Measurements from ENCODE around the gene E2F4. TPM values are rescaled to one million over a fixed set of nuclear protein-coding genes. Genes with fewer than 3 reads are reported as not detected.

Gene E2F4
- total RNA-seq, 1 donor from 2014 or later, result 34.8 TPM

DNA sequence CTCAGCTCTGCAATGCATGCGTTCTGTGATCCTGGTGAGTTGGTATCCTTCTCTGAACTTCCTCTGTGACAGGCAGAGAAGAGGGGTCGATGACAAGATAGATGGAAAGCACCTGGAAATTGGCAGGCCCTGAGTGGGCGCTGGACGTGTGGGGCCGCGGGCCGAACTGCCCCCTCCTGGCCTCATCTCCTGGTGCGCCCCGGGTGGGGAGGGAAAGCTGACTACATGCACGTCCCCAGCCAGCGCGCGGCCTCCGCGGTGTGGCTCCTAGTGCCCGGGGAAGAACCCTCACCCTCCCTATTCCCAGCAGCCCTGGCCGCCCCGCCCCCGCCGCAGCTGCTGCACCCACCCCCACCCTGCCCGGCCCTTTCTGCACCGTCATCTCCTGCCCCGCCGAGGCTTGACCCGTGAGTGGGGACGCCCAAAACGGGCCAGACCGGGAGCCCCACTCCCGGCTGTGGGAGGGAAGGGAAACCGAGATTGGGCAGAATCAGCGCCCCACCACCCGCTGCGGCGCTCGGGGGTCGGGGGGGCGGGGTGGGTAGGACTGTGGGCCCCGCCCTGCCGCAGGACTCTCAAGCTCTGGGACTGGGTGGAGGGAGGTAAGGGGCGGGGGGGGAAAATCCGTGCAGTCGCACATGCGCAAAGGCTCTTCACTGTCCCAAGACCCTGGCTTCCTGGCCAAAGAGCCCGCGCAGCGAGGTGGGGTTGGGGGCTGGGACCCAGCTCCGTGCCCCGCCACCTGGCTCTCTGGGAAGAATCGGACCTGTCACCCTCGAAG lies 21.6 kb upstream of the E2F4 start, which contains the start of gene NOL3:
NOL3 (plus strand) TSS at position 371 of the 781 bp plus-strand sequence.
- intact Hi-C loops (cut with DNase I), result no loop called here
- DNase-seq (peak; percentile 93), ATAC-seq (ENCODE audit: poor library complexity) (peak; percentile 76)

DNA sequence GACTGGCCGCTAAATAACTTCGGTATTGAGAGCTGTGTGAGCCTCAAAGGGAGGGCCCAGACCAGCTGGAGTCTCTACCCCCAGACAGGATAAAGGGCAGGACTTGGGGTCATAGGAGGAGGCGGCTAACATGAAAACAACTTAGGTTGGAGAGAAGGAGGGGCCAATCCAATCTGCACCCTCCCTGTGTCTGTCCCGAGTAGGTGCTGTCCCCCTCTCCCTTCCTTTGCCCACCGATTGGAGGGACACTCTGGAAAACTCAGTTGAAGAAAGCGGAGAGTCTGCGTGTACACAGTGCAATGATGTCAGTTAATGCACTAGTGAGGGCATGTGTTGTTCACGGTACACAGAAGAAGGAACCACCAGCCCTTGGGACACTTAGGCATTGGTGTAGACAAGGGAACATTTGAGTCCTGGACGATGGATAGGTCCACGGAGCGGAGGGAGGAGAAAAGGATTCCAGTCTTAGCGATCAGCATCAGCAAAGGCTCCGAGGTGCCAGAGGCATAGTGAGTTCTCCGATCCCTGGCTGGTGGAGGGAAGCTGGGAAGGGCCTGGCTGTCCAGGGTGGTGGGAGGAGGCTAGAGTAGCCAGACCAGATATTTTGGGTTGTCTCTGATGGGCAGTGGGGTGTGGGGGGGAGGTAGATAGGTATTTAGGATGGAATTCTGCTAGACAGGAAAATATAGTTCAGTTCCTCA lies 20.9 kb upstream of the E2F4 start:
- intact Hi-C loops (cut with DNase I), result no loop called here
- DNase-seq, result no peak
- peak; percentile 12 for ATAC-seq (ENCODE audit: poor library complexity)

DNA sequence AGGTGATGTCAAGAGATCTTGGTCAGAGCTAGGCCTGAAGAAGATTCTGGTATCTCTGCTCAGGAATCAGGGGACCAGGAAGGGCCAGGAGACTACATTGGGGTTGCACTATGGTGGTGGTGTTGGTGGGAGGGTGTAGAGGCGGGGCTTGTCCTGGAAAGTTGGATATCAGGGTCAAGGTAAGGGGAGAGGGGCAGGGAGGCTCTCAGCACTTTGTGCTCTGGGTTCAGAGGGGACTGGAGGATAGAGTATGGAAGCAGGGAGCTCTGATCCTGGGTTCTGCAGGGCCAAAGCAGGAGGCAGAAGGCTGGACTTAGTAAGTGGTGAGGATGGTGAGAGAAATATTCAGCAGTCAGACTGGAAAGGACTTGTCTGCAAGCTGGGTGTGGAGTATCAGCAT lies 18.6 kb upstream of the E2F4 start:
- intact Hi-C loops (cut with DNase I), result no loop called here
- DNase-seq (no peak), ATAC-seq (ENCODE audit: poor library complexity) (no peak)

DNA sequence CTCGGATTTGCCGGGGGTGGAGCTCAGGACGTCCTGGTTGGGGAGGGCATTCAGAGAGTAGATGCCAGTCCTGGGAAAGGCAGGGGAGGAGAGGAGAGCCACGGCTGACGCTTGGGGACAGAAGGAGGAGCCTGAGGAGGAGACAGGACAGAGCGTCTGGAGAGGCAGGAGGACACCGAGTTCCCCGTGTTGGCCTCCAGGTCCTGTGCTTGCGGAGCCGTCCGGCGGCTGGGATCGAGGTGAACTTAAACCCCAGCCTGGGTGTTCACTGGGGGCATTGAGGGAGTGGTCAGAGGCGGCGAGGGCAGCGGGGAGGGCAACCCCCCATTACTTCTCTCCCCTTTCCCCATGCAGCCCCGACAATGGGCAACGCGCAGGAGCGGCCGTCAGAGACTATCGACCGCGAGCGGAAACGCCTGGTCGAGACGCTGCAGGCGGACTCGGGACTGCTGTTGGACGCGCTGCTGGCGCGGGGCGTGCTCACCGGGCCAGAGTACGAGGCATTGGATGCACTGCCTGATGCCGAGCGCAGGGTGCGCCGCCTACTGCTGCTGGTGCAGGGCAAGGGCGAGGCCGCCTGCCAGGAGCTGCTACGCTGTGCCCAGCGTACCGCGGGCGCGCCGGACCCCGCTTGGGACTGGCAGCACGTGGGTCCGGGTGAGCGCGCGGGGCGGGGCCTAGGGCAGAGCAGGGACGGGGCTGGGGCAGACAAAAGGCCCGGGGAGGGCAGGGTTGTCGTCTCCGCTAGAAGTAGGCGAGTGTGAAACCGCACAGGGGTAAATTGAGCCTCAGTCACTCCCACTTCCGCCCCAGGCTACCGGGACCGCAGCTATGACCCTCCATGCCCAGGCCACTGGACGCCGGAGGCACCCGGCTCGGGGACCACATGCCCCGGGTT lies 17.9 kb upstream of the E2F4 start:
- intact Hi-C loops (cut with DNase I), result no loop called here
- ATAC-seq (ENCODE audit: poor library complexity) (peak; percentile 70), DNase-seq (peak; percentile 94)

DNA sequence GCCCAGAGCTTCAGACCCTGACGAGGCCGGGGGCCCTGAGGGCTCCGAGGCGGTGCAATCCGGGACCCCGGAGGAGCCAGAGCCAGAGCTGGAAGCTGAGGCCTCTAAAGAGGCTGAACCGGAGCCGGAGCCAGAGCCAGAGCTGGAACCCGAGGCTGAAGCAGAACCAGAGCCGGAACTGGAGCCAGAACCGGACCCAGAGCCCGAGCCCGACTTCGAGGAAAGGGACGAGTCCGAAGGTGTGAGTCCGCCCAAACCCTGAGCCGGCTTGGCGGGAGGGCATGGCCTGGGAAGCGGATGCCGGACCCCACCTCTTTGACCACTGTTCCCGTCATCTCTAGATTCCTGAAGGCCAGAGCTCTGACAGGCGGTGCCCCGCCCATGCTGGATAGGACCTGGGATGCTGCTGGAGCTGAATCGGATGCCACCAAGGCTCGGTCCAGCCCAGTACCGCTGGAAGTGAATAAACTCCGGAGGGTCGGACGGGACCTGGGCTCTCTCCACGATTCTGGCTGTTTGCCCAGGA lies 17.2 kb upstream of the E2F4 start:
- DNase-seq, result no peak
- intact Hi-C loops (cut with DNase I), result no loop called here
- ATAC-seq (ENCODE audit: poor library complexity), result no peak

DNA sequence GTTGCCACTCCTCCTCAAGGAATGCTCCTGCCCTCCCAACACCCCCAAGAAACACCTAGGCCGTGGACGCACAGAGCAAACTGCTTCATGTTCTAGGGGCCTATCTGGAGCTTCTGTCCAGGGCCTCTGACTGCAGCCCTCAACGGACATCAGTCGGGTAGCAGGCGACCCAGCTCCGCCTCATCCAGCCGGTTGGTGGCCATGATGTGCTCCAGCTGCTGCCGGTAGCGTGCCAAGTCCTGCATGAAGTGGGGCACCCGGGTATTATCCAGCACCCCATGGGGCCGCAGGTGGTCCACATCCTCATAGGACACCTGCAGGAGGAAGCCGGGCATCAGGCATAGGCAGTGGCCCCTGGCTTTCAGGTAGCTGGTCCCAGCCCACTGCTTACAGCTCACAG lies 15.3 kb upstream of the E2F4 start:
- intact Hi-C loops (cut with DNase I), result no loop called here
- DNase-seq, result no peak
- no peak for ATAC-seq (ENCODE audit: poor library complexity)

DNA sequence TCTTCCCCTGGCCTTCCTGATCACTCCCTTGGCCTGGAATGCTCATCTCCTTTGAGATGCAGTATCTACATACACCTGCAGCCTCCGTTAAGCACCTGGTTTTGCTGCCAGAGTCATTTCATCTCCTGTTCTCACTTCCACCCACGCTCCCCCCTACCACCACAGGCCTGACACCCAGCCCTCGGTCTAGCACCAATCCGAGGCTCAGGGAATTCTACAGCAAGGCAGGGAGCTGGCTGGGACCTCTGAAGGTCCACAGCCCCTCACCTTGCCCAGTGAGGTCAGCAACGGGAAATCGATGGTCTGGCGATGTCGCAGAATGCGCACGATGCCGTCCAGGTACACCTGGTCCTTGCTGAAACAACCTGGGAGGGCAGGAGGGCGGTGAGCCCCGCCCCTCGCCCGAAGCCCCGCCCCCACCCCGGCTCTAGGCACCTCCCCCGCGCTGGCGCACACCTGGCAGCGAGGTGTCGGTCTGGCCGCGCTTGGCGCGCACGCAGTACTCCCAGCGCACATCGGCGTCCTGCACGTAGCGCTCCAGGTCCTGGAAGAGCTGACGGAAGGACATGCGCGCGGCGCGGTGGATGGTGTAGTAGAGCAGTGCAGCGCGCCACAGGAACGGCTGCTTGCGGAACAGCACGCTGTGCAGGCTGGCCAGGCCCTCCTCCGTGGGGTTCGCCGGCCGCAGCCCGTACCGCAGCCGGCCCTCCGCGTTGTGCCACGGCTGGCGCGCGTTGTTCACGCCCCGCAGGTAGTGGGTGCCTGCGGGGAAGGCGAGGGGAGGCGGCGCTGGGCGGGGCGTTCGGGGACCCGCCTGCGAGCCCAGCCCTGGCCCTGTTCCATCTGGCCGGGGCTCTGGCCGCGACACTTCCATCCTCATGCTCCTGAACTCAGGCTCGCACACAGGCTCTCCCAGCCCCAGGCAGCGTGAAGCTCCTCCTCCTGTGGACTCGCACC lies 13.9 kb upstream of the E2F4 start:
- DNase-seq, result peak; percentile 73
- intact Hi-C loops (cut with DNase I), result no loop called here
- ATAC-seq (ENCODE audit: poor library complexity), result peak; percentile 48

DNA sequence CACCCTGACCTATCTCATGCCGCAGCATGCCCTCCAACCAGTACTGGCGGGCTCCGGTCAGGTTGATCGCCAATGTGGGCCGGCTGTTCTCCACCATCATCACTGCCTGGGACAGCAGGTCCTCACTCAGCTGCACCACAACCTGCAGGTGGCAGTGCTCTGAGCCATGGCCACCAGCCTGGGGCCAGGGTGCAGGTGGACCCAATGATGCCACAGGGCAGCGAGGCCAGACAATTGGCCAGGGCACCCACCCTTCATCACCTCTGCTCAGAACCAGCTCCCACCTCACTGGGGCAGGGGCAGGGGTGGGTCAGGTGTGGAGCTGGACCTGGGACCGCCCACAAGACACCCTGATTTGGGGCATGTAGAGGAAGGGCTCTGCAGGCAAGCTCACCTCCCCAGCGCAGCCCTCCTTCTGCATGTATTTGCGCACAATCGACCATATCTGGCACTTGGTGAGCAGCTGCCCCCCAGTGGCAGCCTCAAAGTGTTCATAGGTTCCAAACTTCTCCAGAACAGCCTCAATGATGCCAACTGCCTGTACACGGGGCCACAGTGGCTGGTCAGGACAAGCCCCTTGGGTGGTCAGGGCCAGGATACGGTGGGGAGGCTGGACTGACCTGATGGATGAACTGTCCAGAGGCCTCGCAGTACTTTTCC lies 12.4 kb upstream of the E2F4 start:
- intact Hi-C loops (cut with DNase I), result no loop called here
- DNase-seq (no peak), ATAC-seq (ENCODE audit: poor library complexity) (no peak)

DNA sequence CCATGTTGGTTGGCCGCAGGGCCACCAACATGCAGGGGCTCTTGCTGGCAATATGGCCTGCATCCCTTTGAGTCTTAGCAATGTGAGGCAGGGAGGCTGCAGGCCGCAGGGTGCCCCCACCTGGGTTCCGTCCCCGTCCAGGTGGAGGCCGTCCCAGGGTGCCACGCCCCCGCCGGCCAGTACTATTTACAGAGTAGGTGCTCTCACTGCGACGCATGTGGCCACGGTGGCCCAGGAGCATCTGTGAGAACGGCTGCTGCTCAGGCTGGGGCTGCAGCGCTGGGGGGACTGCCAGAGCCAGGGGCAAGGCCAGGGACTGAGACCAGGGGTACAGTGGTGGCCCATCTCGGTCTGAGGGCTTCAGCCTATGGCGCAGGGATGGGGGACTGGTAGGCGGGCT lies 11.8 kb upstream of the E2F4 start:
- intact Hi-C loops (cut with DNase I), result no loop called here
- DNase-seq (no peak), ATAC-seq (ENCODE audit: poor library complexity) (no peak)

DNA sequence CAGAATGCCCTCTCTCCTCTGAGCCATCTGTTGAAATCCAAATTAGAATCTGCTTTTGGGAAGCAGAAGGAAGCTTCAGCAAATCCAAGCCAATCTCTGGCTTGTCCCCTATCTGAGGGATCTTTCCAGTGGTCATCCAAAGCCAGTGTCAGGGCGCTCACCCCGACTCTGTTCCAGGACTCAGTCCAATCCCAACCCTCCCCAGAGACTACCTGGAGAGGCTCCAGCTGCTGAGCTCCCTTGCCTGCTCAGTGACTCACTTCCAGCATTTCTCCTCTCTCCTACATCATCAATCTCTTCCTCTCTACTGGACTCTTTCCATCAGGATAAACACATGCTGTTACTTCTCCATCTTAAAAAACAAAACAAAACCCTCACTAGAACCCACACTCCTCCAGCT lies 10.6 kb upstream of the E2F4 start:
- DNase-seq (no peak), ATAC-seq (ENCODE audit: poor library complexity) (no peak)
- intact Hi-C loops (cut with DNase I), result no loop called here

DNA sequence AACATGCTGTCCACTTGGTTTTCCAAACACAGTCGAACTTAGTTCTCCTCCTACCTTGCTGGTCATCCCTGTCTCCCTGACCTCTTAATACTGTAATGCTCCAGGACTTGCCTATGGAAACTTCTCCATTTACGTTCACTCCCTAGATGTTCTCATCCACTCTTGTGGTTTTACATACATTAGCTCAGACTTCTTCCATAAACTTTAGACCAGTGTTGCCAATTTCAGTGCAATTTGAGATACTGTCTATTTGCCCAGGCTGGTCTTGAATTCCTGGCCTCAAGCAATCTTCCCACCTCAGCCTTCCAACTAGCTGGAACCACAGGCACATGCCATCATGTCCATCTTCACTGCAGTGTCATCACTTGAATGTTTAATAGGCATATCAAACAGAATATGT lies 9.7 kb upstream of the E2F4 start:
- intact Hi-C loops (cut with DNase I), result no loop called here
- ATAC-seq (ENCODE audit: poor library complexity), result no peak
- DNase-seq, result no peak

DNA sequence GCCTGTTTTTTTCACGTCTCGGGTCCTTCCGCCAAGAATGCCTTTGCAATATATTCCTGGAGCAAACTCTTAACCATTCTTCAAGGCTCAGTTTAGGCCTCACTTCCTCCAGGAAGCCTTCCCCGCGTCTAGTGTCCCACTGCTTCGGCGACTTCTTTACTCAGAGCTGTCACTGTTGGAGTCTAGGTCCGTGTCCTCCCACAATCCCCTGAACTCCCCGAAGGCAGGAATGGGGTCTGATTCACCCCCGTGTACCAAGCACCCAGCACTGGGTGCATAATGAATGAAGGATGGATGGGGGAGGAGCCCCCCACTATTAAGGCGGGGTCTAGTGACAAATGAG lies 8.7 kb upstream of the E2F4 start:
- no peak for DNase-seq

DNA sequence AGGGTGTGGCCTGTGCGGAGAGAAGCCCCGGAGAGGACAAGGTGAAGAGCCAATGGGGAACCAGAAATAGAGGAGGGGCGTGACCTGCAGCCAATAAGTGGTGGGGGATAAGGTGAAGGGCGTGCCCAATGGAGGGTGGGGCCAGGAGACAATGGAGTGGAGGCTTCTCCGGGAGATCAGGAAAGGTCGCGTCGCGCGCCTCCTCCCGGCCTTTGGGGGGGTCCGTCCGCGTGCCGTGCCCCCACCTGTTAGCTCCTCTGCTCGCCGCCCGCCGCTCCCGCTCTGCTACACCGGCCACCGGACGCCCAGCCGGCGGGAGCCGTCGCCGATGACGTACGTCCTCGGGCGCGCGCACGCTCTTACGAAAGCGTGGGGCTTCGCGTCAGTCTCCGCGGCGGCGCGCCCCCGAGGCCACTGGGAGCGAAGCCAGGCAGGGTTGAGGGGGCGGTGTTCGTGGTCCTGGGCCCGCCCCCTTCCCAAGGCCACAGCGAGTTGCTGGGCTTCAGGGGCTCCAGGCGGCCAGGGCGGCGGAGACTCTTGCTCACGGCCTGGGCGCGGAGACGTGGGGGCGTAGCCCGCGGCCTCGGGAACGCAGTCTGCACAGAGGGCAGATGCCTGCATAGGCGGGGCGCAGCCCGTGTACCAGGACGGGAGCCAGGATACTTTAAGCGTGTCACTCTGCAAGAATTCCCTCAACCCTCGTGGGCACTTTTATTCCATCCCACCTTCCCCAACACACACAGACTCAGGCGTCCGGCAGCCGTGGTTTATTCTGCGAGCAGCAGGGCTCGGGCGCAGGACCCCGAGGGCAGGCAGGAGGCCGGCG lies 8.1 kb upstream of the E2F4 start, which contains the start of gene MATCAP1:
MATCAP1 (minus strand) TSS at position 337 of the 826 bp plus-strand sequence. CDS start 3,353 bp downstream, outside the sequence.
- DNase-seq, result peak; percentile 95
- intact Hi-C loops (cut with DNase I), result loop anchor here (2.0 kb wide), 1 partner anchor 207 kb away; no protein-coding TSS in a partner anchor

More for the DNA sequence above, 8.7 kb upstream of the E2F4 start:
- ATAC-seq (ENCODE audit: poor library complexity), result no peak
- intact Hi-C loops (cut with DNase I), result no loop called here

DNA sequence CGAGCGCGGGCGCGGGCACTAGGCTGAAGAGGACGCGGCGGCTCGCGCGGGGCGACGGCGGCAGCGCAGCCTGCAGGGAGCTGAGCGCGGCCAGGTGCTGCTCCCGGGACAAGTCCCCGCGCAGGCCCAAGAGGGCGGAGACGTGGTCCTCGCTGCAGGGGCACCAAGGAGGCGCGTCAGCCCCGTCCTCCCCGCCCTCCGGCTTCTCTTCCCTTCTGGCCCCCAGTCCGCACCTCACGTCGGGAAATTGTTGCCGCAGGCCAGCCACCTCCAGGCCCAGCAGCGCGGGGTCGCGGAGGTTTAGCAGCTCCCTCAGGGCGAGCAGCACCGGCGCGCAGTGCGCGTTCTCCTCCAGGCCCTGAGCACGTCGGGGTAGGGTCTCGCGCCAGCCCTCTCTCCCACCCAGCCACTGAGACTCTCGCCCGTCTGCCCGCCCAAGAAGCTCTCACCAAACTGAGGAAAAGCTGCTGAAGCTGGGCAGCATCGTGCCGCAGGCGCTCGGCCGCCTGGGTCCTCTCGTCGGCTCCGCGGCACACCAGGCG lies 7.4 kb upstream of the E2F4 start:
- DNase-seq (no peak), ATAC-seq (ENCODE audit: poor library complexity) (peak; percentile 29)
- intact Hi-C loops (cut with DNase I), result loop anchor here (2.0 kb wide), 1 partner anchor 208 kb away; no protein-coding TSS in a partner anchor

More for the DNA sequence above, 8.1 kb upstream of the E2F4 start, which contains the start of gene MATCAP1:
- ATAC-seq (ENCODE audit: poor library complexity), result peak; percentile 94

DNA sequence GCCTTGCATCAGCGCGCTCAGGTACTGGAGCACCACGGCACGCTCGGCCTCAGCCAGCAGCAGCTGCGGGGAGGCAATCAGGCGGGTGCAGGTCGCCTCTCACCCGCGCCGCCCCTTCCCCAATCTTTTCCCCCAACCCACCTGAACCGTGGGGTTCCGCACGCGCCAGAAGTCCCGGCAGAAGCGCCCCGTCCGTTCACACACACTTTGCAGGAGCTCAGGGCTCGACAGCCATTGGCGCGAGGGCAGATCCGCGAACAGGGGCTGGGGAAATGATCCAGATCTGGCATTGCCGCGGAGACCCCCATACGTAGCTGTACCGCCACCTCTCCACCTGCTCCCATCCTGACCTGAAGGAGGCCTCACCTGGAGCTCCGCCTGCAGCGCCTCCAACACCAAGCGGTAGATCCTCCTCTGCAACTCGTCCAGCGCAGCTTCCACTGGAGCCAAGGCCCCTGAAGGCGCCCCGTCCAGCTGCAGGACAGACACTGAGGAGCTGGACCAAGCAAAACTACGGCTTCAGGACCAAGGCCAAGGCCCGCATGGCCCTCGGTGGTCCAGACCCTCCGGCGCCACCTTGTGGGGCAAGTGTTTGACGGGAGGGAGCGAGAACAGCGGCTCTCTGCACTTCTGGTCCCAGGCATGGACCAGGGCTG lies 6.8 kb upstream of the E2F4 start:
- intact Hi-C loops (cut with DNase I), result loop anchor here (2.0 kb wide), 1 partner anchor 208 kb away; no protein-coding TSS in a partner anchor

More for the DNA sequence above, 6.8 kb upstream of the E2F4 start:
- ATAC-seq (ENCODE audit: poor library complexity) (peak; percentile 60), DNase-seq (peak; percentile 95)

All from Right ventricle myocardium superior (tissue), 1 donor.